Measurements from ENCODE around the gene RXYLT1.

GRCh38 chr12:63849106-63849620 is 69.5 kb downstream of the RXYLT1 start:
- TF ChIP-seq CTCF (optimal IDR thresholded peaks at IDR 0.05 in 1 of 3, IDR thresholded peaks at IDR 0.05 in 1 of 3, conservative IDR thresholded peaks at IDR 0.05 in 1 of 3; ENCODE audit: extremely low read depth in 1 of 3, insufficient read depth in 2 of 3, low read length in 3 of 3) (no peak), EZH2 (IDR thresholded peaks at IDR 0.05; ENCODE audit: low read length) (no peak)

All from keratinocyte (primary cell).